Stimulated activated CD4-positive, alpha-beta T cell treated with anti-CD3 and anti-CD28 coated beads, TNF-alpha, amount 100 ng/mL, for 48 hours (primary cell): ENCODE results near the gene CLTC.
"Not testable (repeated sequence)": the region's sequence is repeated elsewhere in the genome, so short reads cannot be mapped to it uniquely, and the experiment has no call there.

Source experiments
- DNase-seq, 3 donors: peaks; one replicate each; pipeline ENCODE4 v3.0.0-alpha.2; 2020; ENCODE audit warnings: low read depth in 3 of 3

CLTC gene

DNA sequence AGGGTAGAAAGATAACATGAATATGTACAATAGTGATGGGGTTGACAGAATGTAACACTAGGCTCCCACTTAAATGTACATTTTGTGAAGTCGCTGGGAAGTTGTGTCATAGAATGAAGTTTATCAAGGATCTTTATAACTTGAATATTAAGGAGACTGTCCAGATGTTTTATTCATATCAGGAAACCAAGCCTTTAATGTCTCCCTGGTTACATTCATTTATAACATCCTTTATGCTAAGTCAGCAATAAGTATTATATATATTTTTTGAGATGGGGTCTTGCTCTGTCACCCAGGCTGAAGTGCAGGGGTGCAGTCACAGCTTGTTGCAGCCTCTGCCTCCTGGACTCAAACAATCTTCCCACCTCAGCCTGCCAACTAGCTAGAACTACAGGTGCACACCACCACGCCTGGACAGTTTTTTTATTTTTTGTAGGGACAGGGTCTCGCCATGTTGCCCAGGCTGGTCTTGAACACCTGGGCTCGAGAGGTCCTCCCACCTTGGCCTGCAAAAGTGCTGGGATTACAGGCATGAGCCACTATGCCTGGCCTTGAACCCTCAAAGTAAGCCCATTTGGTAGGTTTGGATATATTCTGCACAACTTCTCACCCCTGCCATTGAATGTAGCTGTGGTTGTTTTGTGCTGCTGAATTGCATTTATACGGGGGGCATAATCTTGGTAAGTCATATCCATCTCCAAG lies 14.1 kb downstream of the CLTC start:
- no peak for DNase-seq

DNA sequence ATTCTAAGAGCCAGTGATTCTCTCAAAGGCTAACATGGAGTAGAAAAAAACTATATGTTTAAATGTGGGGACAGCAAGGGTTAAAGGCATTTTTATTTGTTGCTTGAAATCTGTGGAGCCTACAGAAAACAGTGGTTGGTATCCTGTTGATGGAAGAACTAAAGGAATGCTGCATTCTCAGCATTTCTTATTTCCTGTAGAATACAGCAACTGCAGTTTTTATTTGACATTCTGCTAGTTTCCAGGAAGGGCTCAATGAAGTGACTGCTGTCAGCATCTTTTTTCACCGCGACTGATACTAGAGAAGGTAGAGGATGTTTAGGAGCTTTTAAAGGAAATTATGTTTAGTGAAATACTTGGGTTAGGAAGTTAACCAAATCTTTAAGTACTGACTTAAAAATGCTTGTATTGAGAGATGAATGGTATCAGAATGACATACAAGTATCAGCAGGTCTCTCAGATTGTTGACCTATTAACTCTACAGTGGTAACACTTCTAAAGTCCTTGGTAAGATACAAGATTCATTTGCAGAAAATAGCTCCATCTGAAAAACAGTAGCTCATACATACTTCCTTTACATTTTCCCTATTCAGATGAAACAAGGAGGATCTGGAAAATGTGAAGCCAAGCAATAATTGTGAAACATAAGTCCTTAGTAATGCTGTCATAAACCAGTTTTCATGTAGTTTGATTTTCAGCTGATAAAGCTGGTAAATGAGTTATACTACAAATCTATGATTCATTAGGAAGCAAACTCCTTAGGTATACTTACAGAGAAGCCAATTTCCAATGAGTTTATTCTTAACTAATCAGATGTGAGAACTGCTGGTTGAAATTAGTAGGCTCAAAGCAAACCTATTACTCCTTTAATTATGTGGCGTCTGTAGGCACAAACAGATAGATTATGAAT lies 15.2 kb downstream of the CLTC start:
- no peak for DNase-seq

DNA sequence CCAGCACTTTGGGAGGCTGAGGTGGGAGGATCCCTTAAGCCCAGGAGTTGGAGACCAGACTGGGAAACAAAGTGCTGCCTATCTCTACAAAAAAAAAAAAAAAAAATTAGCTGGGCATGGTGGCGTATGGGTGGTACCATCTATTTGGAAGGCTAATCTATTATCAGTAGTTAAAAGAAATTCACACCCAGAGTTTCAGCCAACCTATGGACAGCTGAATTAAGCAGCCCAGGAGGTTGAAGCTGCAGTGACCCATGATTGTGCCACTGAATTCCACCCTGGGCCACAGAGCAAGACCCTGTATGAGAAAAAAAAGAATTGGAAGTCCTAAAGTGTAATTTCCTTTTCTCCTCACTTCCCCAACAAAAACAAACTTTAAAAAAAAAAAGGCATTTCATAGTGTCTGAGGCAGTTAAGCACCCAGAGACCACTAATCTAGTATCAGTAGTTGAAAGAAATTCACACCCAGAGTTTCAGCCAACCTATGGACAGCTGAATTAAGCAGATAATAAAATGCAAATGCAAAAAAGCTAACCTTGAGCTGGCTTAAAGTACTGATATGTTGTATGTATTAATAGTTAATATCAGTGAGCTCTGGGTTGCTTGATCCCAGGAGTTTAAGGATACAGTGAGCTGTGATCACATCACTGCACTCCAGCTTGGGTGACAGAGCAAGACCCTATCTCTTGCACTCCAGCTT lies 18.1 kb downstream of the CLTC start:
- no peak for DNase-seq

- DNase-seq: no peak
Observed at GRCh38 chr17:59638553-59638952, 18.9 kb downstream of the CLTC start.

DNA sequence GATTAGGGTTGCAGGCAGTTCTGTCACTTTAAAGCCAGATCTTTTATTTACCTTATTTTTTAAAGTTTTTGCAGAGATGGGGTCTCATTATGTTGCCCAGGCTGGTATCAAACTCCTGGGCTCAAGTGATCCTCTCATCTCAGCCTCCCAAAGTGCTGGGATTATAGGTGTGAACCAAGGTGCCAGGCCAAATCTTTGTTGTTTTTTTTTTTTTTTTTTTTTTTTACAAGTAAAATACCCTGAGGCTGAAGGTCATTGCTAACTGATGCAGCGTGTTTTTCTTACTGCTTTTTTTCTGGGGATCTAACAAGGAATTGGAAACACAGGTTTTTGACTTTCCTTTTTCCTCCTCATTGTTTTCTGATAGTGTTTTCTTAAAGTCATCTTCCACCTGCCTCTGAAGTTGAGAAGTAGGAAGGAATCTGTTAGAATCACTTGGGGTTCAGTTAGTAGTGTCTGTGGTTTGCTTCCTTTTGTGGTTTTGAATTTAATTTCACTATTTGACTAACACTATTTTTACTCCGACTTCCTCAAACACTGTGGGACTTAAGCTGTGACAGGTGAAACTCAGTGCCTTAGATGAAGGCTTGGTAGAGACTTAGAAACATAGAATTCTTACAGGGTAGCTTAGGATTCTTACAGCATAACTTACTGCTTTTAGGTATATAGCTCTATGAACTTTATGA lies 22.2 kb downstream of the CLTC start:
- DNase-seq: no peak

- no peak for DNase-seq
Observed at GRCh38 chr17:59642565-59642964, 22.9 kb downstream of the CLTC start.

- DNase-seq: no peak
Observed at GRCh38 chr17:59643159-59644140, 23.8 kb downstream of the CLTC start.

DNA sequence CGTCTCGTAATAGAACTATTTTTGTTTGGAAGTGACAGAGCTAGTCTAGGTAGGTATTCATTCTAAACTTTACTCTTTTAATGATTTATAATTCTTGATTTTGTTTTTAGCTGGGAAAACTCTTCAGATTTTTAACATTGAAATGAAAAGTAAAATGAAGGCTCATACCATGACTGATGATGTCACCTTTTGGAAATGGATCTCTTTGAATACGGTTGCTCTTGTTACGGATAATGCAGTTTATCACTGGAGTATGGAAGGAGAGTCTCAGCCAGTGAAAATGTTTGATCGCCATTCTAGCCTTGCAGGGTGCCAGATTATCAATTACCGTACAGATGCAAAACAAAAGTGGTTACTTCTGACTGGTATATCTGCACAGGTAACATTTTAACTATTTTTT lies 27.6 kb downstream of the CLTC start:
- no peak for DNase-seq

GRCh38 chr17:59649886-59650285 lies 30.2 kb downstream of the CLTC start:
- DNase-seq: no peak

DNA sequence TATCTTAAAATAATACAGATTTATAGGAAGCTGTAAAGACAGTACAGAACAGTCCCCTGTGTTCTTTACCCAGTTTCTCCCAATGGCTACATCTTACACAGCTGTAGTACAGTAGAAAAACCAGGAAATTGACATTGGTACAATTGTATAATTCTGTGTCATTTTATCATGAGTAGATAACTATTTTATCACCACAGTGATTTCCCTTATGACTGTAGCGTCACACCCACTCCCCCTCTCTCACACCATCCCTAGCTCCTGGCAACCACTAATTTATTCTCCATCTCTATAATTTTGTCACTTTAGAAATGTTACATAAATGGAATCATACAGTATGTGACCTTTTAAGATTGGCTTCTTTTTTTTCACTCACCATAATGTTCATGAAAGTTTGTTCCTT lies 30.9 kb downstream of the CLTC start:
- no peak for DNase-seq

GRCh38 chr17:59651346-59651745 lies 31.7 kb downstream of the CLTC start:
- DNase-seq: no peak

- DNase-seq: no peak
Observed at GRCh38 chr17:59652119-59652518, 32.4 kb downstream of the CLTC start.

DNA sequence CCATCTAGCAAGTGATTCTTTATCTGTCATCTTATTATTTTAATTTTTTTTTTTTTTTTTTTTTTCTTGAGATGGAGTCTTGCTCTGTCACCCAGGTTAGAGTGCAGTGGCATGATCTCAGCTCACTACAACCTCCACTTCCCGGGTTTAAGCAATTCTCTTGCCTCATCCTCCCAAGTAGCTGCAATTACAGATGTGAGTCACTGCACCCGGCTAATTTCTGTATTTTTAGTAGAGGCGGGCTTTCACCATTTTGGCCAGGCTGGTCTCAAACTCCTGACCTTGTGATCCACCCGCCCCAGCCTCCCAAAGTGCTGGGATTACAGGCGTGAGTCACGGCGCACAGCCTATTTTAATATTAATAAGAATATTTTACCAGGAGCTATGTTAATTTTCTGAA lies 36.9 kb downstream of the CLTC start:
- DNase-seq: not testable (repeated sequence)

DNA sequence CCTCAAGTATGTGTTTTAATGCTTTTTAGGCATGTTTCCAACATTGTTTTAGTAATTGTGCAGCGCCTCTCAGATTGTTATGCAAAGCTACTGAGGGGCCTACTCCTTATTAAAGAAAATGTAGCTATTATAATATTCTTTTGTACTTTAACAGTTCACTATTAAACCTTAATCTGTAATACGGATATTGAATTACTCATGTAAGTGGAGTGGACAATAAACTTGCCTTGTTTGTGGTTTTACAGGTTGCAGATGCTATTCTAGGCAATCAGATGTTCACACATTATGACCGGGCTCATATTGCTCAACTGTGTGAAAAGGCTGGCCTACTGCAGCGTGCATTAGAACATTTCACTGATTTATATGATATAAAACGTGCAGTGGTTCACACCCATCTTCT lies 46.5 kb downstream of the CLTC start:
- DNase-seq: no peak

GRCh38 chr17:59668816-59669215 lies 49.1 kb downstream of the CLTC start:
- DNase-seq: no peak

DNA sequence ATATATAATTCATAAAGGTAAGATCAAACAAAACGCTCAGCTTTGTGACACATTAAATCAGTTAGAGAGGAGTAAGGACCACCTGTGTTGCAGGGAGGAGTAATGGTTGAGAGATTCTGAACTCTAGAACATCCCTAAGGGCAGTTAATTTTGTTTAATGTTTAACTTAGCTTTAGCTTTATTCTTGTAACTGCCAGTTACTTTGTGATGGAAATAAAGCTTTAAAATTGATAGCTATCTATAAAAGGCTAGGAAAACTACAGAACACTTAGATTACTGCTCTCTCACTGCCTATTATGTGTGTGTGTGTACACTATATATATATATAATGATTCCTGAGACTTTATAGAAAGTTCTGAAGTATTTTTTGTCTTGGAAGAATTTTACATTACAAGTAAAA lies 49.7 kb downstream of the CLTC start:
- no peak for DNase-seq

DNA sequence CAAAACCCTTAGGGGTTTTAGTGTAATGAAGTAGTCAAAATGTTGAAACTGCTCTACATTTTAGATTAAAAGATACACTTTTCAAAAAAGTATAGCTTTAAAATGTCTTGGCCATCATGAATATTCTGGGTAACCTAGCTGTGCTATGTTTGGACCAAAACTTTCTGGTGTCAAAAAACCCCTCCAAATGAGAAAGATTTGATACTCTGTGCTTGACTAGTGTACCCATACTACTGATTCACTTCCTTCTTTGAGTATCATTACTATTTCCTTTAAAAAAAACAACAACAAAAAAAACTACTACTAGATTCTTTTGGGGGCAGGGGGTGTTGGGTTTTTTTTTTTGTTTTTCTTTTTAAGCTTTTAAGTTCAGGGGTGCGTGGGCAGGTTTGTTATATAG lies 50.2 kb downstream of the CLTC start:
- no peak for DNase-seq

DNA sequence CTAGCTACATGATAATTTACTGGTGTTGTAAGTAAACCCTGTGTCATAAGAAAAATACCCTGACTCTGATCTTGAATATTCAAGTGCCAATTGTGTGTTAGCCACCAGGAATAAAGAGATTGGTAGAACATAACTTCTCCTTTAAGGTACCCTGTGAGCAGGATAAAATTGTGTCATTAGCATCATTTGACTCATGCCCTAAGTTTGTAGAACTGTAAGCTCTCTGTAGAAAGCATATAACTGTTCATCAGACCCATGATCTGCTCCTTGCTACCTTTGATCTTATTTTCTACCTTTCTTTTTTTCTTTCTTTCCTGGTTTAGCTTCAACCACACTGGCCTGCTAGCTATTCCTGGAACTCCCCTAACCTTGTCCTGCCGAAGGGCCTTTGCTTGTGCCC lies 51.7 kb downstream of the CLTC start:
- no peak for DNase-seq

DNA sequence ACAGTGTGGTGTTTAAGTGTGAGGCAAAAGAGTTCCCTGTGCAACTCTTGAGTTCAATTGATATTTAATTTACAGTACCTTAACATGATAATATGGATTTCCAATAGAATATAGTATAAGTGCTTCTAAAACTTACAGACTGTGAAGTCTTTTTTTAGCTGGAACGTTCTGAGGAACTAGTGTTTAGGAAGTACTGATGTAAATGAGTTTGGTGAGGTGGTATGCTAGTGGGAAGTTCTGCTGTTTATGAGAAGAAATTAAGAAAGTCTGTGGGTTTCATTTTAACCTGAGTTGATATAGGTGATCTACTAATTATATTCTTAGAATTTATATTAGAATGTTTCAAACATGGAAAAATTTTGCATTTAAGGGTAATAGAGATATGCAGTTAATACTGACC lies 55.5 kb downstream of the CLTC start:
- DNase-seq: no peak

DNA sequence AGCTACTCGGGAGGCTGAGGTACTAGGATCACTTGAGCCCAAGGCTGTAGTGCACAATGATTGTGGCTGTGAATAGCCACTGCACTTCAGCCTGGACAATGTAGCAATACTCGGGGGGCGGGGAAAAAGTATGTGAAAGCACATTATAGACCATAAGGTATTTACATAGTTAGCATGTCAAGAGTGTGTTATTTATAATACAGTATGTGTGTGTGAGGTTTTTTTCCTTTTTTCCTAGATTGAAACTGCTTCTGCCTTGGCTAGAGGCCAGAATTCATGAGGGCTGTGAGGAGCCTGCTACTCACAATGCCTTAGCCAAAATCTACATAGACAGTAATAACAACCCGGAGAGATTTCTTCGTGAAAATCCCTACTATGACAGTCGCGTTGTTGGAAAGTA lies 57.0 kb downstream of the CLTC start:
- no peak for DNase-seq

DNA sequence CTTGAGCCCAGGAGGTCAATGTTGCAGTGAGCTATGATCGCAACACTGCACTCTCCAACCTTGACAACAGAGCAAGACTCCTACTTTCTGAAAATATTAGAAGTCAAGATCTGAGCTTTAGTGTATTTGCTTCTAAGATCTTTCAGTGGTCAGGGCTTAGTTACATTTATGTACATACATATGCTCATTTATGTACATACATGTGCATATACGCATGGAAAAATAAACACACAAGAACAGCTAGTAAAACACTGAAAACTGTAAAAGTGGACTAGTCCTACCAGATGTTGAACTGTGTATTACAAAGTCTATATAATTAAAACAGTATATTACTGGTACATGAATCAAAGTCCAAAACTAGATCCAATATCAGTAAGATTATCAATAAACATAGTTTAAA lies 59.2 kb downstream of the CLTC start:
- DNase-seq: no peak
